HEK293T (cell line): ENCODE measurements around the gene PPFIA3.

Experiments
- ARNT ChIP-seq: fragments of 450-650 bp; IDR thresholded peaks from 2 replicates; pipeline ENCODE4 v1.6.1; 2017; ENCODE audit warnings: mild to moderate bottlenecking
- BHLHE40 ChIP-seq: fragments of 450-650 bp; IDR thresholded peaks from 2 replicates; pipeline ENCODE4 v1.6.1; 2016; ENCODE audit warnings: mild to moderate bottlenecking, moderate library complexity, borderline replicate concordance
- ELF4 ChIP-seq: fragments of 450-650 bp; IDR thresholded peaks from 2 replicates; pipeline ENCODE4 v1.6.1; 2017; ENCODE audit warnings: antibody characterized with exemption
- FOXA1 ChIP-seq: fragments of 450-650 bp; IDR thresholded peaks from 2 replicates; pipeline ENCODE4 v1.6.1; 2016; ENCODE audit warnings: mild to moderate bottlenecking
- FOXK2 ChIP-seq: fragments of 450-650 bp; IDR thresholded peaks from 2 replicates; pipeline ENCODE4 v1.6.1; 2016; ENCODE audit warnings: mild to moderate bottlenecking
- FOXM1 ChIP-seq: fragments of 450-650 bp; IDR thresholded peaks from 2 replicates; pipeline ENCODE4 v1.6.1; 2017; ENCODE audit warnings: mild to moderate bottlenecking, borderline replicate concordance
- HDGF ChIP-seq: fragments of 450-650 bp; IDR thresholded peaks from 2 replicates; pipeline ENCODE4 v1.6.1; 2017; ENCODE audit warnings: antibody characterized with exemption, borderline replicate concordance
- L3MBTL2 ChIP-seq: fragments of 450-650 bp; conservative IDR thresholded peaks from 2 replicates; pipeline ENCODE4 v1.6.1; 2016; ENCODE audit warnings: mild to moderate bottlenecking
- NFRKB ChIP-seq: fragments of 450-650 bp; IDR thresholded peaks from 2 replicates; pipeline ENCODE4 v1.6.1; 2016; ENCODE audit warnings: mild to moderate bottlenecking, moderate library complexity
- SP1 ChIP-seq: fragments of 450-650 bp; IDR thresholded peaks from 2 replicates; pipeline ENCODE4 v1.6.1; 2017
- TARDBP ChIP-seq: fragments of 450-650 bp; IDR thresholded peaks from 2 replicates; pipeline ENCODE4 v1.6.1; 2016
- ZNF384 ChIP-seq: fragments of 450-650 bp; IDR thresholded peaks from 2 replicates; pipeline ENCODE4 v1.6.1; 2016
- TF ChIP-seq, protein P1 (sequence below): fragments of 450-650 bp; IDR thresholded peaks from 2 replicates; pipeline ENCODE4 v1.6.1; 2016

GRCh38 chr19:49136771-49137171 is 17.4 kb downstream of the PPFIA3 start:
- TF ChIP-seq FOXM1 (no peak), NFRKB (no peak), L3MBTL2 (no peak), BHLHE40 (no peak), TARDBP (no peak), FOXA1 (no peak), ARNT (no peak), ELF4 (no peak), HDGF (no peak), ZNF384 (no peak), SP1 (no peak), FOXK2 (no peak)
- TF ChIP-seq, protein P1, sequence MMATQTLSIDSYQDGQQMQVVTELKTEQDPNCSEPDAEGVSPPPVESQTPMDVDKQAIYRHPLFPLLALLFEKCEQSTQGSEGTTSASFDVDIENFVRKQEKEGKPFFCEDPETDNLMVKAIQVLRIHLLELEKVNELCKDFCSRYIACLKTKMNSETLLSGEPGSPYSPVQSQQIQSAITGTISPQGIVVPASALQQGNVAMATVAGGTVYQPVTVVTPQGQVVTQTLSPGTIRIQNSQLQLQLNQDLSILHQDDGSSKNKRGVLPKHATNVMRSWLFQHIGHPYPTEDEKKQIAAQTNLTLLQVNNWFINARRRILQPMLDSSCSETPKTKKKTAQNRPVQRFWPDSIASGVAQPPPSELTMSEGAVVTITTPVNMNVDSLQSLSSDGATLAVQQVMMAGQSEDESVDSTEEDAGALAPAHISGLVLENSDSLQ, result no peak
